Measurements from ENCODE around the gene HBE1.

GRCh38 chr11:5317292-5317691 is 47.5 kb upstream of the HBE1 start:
- no peak for TF ChIP-seq CTCF (IDR thresholded peaks at IDR 0.05; ENCODE audit: insufficient read depth, low read depth, low read length)
- no peak for TF ChIP-seq EZH2 (IDR thresholded peaks at IDR 0.05; ENCODE audit: insufficient read depth, low read length)
